Activated CD8-positive, alpha-beta memory T cell treated with anti-CD3 and anti-CD28 coated beads for 36 hours (primary cell): ENCODE data around the gene CLASRP. TPM values are rescaled to one million over a fixed set of nuclear protein-coding genes. Genes with fewer than 3 reads are reported as not detected.

Experiments
- CTCF ChIA-PET: fragments of 350-600 bp; sonication (Branson Sonifier 250); formaldehyde crosslinking; loops from one replicate; lab custom pipeline; 2021; ENCODE audit warnings: antibody characterized with exemption; lab: Charles Lee
- POLR2A ChIA-PET: fragments of 350-600 bp; sonication (Branson Sonifier 250); formaldehyde crosslinking; loops from one replicate; lab custom pipeline; 2021; ENCODE audit warnings: antibody characterized with exemption; lab: Charles Lee
- total RNA-seq, 2 experiments: library from RNA; stranded (reverse); gene quantifications; one replicate each; pipeline ENCODE4 v1.2.3, GENCODE V29; 2021

The CLASRP gene
- total RNA-seq, 2 experiments from 2014 or later, result 78.1 to 80.5 TPM

- ChIA-PET POLR2A (interaction anchor here (0.6 kb wide), 1 partner anchor 530 kb away, joined by 3 read pairs; no protein-coding TSS in a partner anchor), CTCF (interaction anchor here (0.7 to 1.2 kb wide), 2 partner anchors 11 to 44 kb away, joined by 3 read pairs; no protein-coding TSS in a partner anchor)
Observed at GRCh38 chr19:45049073-45049736, 10.4 kb downstream of the CLASRP start.

GRCh38 chr19:45050036-45050435, 11.2 kb downstream of the CLASRP start:
- CTCF ChIA-PET, result interaction anchor here (0.7 to 1.2 kb wide), 2 partner anchors 10 to 45 kb away, joined by 3 read pairs; no protein-coding TSS in a partner anchor
- POLR2A ChIA-PET, result no interaction called here

- CTCF ChIA-PET, result interaction anchor here (1.1 kb wide), 1 partner anchor 13 kb away, joined by 4 read pairs; no protein-coding TSS in a partner anchor
Observed at GRCh38 chr19:45051929-45052579, 13.2 kb downstream of the CLASRP start.

GRCh38 chr19:45056831-45057230, 18.0 kb downstream of the CLASRP start:
- ChIA-PET CTCF (interaction anchor here (1.0 to 1.1 kb wide), 2 partner anchors 11 to 99 kb away, joined by 3 read pairs; no protein-coding TSS in a partner anchor), POLR2A (no interaction called here)

More at GRCh38 chr19:45051929-45052579, 13.2 kb downstream of the CLASRP start:
- POLR2A ChIA-PET, result no interaction called here

GRCh38 chr19:45057444-45057843, 18.6 kb downstream of the CLASRP start:
- CTCF ChIA-PET, result interaction anchor here (1.0 to 1.5 kb wide), 3 partner anchors 11 to 99 kb away, joined by 3 to 4 read pairs (median 3); no protein-coding TSS in a partner anchor
- POLR2A ChIA-PET, result no interaction called here

GRCh38 chr19:45058622-45059159, 19.8 kb downstream of the CLASRP start:
- ChIA-PET POLR2A (interaction anchor here (0.6 to 0.7 kb wide), 2 partner anchors 17 to 57 kb away, joined by 3 read pairs; no protein-coding TSS in a partner anchor), CTCF (interaction anchor here (0.7 to 1.7 kb wide), 16 partner anchors 10 to 156 kb away, joined by 3 to 10 read pairs (median 4); partner anchors contain the start of genes APOE, GEMIN7, PPP1R37 and RELB)

- CTCF ChIA-PET, result interaction anchor here (0.6 to 1.7 kb wide), 25 partner anchors 9 to 844 kb away, joined by 3 to 10 read pairs (median 3); partner anchors contain the start of genes APOE, GEMIN7, PPP1R37 and RELB
- POLR2A ChIA-PET, result interaction anchor here (0.6 to 0.7 kb wide), 2 partner anchors 16 to 58 kb away, joined by 3 read pairs; no protein-coding TSS in a partner anchor
Observed at GRCh38 chr19:45059258-45059965, 20.6 kb downstream of the CLASRP start.

GRCh38 chr19:45061965-45062364, 23.1 kb downstream of the CLASRP start:
- CTCF ChIA-PET, result no interaction called here
- POLR2A ChIA-PET, result no interaction called here

GRCh38 chr19:45063851-45064801, 25.3 kb downstream of the CLASRP start:
- CTCF ChIA-PET, result no interaction called here
- POLR2A ChIA-PET, result interaction anchor here (1.0 to 1.7 kb wide), 2 partner anchors 11 kb away, joined by 3 read pairs; no protein-coding TSS in a partner anchor

GRCh38 chr19:45066921-45067661, 28.2 kb downstream of the CLASRP start:
- POLR2A ChIA-PET, result no interaction called here
- CTCF ChIA-PET, result interaction anchor here (0.6 to 1.9 kb wide), 2 partner anchors 8 to 13 kb away, joined by 3 to 5 read pairs; no protein-coding TSS in a partner anchor

- CTCF ChIA-PET, result interaction anchor here (1.1 to 1.9 kb wide), 2 partner anchors 8 to 23 kb away, joined by 3 to 5 read pairs; no protein-coding TSS in a partner anchor
- POLR2A ChIA-PET, result no interaction called here
Observed at GRCh38 chr19:45068041-45068440, 29.2 kb downstream of the CLASRP start.

- CTCF ChIA-PET, result interaction anchor here (1.9 kb wide), 1 partner anchor 9 kb away, joined by 5 read pairs; no protein-coding TSS in a partner anchor
- POLR2A ChIA-PET, result no interaction called here
Observed at GRCh38 chr19:45069056-45069455, 30.2 kb downstream of the CLASRP start.

- ChIA-PET POLR2A (no interaction called here), CTCF (no interaction called here)
Observed at GRCh38 chr19:45070214-45070613, 31.4 kb downstream of the CLASRP start.

- ChIA-PET POLR2A (no interaction called here), CTCF (no interaction called here)
Observed at GRCh38 chr19:45070861-45071544, 32.2 kb downstream of the CLASRP start.

- POLR2A ChIA-PET, result no interaction called here
- CTCF ChIA-PET, result no interaction called here
Observed at GRCh38 chr19:45071545-45071938, 32.7 kb downstream of the CLASRP start.
